ENCODE results near the gene MAP3K5. TPM values are rescaled to one million over a fixed set of nuclear protein-coding genes. Genes with fewer than 3 reads are reported as not detected.

Gene MAP3K5
- total RNA-seq, 1 experiment from 2014 or later = 2.1 TPM

DNA sequence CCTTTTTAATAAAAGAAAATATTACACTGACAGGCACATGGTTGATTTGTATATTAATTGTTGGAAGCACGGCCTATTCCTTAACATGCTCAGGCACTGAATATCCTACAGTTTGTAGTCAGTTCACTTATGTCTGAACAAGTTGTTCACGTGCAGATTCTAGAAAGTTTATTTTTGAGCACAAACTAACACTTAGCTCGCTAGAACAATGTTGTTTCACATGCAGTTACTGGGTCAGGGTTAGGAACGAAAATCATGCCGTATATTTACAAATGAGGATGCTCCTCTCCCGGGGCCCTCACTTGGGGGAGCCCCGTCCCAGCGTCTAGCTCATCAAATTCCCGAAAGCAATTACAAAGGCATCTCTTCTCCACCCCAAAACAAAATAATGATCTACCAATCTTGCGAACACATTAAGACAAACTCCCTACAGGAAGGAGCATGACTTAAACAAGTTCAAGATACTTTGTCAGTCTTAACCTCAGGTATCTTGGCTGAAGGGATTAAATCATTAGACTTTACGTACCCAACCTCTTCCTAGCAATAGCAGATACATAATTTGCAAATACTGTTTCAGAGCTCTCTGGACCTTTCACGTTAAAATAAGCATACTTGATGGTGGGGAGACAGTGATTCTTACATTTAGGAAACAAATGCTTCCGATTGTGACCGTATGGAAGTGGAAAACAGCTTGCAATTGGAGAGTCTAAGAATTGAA lies 243.5 kb downstream of the MAP3K5 start:
- Histone ChIP-seq H3K9me3 (no peaks in the 10 kb centered on the region), H3K36me3 (ENCODE audit: control insufficient read depth, insufficient read depth, low read length) (no peaks in the 10 kb centered on the region), H3K27me3 (replicated peaks; ENCODE audit: control insufficient read depth, insufficient read depth, low read length) (no peaks in the 10 kb centered on the region), H3K4me1 (peaks cover 8% of the 10 kb centered on the region), H3K4me3 (ENCODE audit: low read depth, low read length) (peak overlapping the region; percentile 94)
- intact Hi-C loops (cut with micrococcal nuclease; ENCODE audit: unreplicated experiment) = loop anchor here (1.0 to 10.0 kb wide), 2 partner anchors 104 to 259 kb away; partner anchors contain the start of gene BCLAF1
- Mint-ChIP-seq H3K4me1 (ENCODE audit: low read depth, unreplicated experiment) (peaks cover 28% of the 10 kb centered on the region), H3K27ac (ENCODE audit: unreplicated experiment) (peak overlapping the region; percentile 81), H3K27me3 (ENCODE audit: insufficient read depth, unreplicated experiment) (no peaks in the 10 kb centered on the region), H3K36me3 (ENCODE audit: insufficient read depth, unreplicated experiment) (peaks cover 18% of the 10 kb centered on the region), H3K4me3 (ENCODE audit: unreplicated experiment) (peak overlapping the region; percentile 81), H3K9me3 (ENCODE audit: unreplicated experiment) (no peaks in the 10 kb centered on the region)
- CTCF ChIA-PET = no interaction called here
- BruUV-seq (replicated peaks) = no TSS peak
- DNase-seq = no peak
- TF ChIP-seq, protein P1, sequence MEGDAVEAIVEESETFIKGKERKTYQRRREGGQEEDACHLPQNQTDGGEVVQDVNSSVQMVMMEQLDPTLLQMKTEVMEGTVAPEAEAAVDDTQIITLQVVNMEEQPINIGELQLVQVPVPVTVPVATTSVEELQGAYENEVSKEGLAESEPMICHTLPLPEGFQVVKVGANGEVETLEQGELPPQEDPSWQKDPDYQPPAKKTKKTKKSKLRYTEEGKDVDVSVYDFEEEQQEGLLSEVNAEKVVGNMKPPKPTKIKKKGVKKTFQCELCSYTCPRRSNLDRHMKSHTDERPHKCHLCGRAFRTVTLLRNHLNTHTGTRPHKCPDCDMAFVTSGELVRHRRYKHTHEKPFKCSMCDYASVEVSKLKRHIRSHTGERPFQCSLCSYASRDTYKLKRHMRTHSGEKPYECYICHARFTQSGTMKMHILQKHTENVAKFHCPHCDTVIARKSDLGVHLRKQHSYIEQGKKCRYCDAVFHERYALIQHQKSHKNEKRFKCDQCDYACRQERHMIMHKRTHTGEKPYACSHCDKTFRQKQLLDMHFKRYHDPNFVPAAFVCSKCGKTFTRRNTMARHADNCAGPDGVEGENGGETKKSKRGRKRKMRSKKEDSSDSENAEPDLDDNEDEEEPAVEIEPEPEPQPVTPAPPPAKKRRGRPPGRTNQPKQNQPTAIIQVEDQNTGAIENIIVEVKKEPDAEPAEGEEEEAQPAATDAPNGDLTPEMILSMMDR (IDR thresholded peaks at IDR 0.05; ENCODE audit: insufficient read depth in 1 of 2, low read depth in 1 of 2, low read length in 1 of 2, severe bottlenecking in 1 of 2, unreplicated experiment in 1 of 2) = no peak
- POLR2A ChIA-PET = no interaction called here

DNA sequence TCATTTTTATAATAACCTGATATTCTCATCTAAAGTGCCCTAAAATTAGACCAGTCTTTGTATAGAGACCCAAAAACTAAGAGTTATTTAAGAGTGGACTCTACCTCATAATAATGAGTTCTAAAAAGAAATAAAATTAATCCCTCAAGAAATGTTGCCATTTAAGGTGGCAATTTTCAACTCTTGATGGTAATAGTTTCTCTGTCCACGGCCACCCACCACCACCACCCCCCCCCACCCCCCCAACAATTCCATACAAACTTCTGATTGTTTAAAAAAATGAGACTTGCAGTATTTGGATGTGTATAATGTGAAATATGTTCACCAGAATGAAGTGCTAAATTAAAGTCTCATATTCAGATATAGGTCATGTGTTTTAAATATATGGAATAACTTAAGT lies 244.4 kb downstream of the MAP3K5 start:
- H3K9me3 ChIP-seq = no peaks in the 10 kb centered on the region
- CTCF ChIA-PET = interaction anchor here (1.2 kb wide), 1 partner anchor 22 kb away, joined by 7 read pairs; no protein-coding TSS in a partner anchor
- DNase-seq = no peak
- intact Hi-C loops (cut with micrococcal nuclease; ENCODE audit: unreplicated experiment) = loop anchor here (1.0 to 10.0 kb wide), 2 partner anchors 103 to 231 kb away; no protein-coding TSS in a partner anchor
- Mint-ChIP-seq H3K36me3 (ENCODE audit: insufficient read depth, unreplicated experiment) (peaks cover 22% of the 10 kb centered on the region), H3K27me3 (ENCODE audit: insufficient read depth, unreplicated experiment) (no peaks in the 10 kb centered on the region), H3K9me3 (ENCODE audit: unreplicated experiment) (no peaks in the 10 kb centered on the region), H3K4me1 (ENCODE audit: low read depth, unreplicated experiment) (peaks cover 24% of the 10 kb centered on the region), H3K4me3 (ENCODE audit: unreplicated experiment) (no peak overlapping the region), H3K27ac (ENCODE audit: unreplicated experiment) (no peak overlapping the region)
- no TSS peak for BruUV-seq (replicated peaks)
- H3K36me3 ChIP-seq (ENCODE audit: control insufficient read depth, insufficient read depth, low read length) = no peaks in the 10 kb centered on the region
- TF ChIP-seq, protein P1 (IDR thresholded peaks at IDR 0.05; ENCODE audit: insufficient read depth in 1 of 2, low read depth in 1 of 2, low read length in 1 of 2, severe bottlenecking in 1 of 2, unreplicated experiment in 1 of 2) = no peak
- H3K4me1 ChIP-seq = peaks cover 8% of the 10 kb centered on the region
- H3K4me3 ChIP-seq (ENCODE audit: low read depth, low read length) = no peak overlapping the region
- POLR2A ChIA-PET = interaction anchor here (1.0 kb wide), 1 partner anchor 258 kb away, joined by 7 read pairs; the partner anchor contains the start of gene BCLAF1
- no peaks in the 10 kb centered on the region for H3K27me3 ChIP-seq (replicated peaks; ENCODE audit: control insufficient read depth, insufficient read depth, low read length)

DNA sequence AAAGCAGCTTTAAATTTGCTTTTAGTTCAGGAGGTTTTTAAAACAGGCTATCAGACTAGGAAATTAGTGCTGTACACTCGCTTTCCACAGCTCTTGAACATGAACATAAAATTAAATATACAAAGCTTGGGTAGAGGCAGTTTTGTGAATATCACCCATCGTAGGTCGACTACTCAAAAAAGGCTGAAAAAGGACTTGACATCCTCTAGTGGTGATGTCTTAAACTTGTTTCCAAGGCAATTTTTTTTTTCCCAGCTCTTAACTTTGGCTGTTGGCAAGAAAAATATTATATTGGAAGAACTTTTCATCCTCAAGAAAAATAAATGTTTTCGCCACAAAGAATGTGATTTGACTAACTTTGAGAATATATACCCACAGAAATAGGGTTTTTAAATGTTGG lies 244.9 kb downstream of the MAP3K5 start:
- no peak overlapping the region for H3K27ac Mint-ChIP-seq (ENCODE audit: unreplicated experiment)
- H3K36me3 Mint-ChIP-seq (ENCODE audit: insufficient read depth, unreplicated experiment) = peaks cover 20% of the 10 kb centered on the region
- ChIA-PET CTCF (interaction anchor here (1.2 kb wide), 1 partner anchor 21 kb away, joined by 7 read pairs; no protein-coding TSS in a partner anchor), POLR2A (interaction anchor here (1.0 kb wide), 1 partner anchor 257 kb away, joined by 7 read pairs; the partner anchor contains the start of gene BCLAF1)
- TF ChIP-seq, protein P1 (IDR thresholded peaks at IDR 0.05; ENCODE audit: insufficient read depth in 1 of 2, low read depth in 1 of 2, low read length in 1 of 2, severe bottlenecking in 1 of 2, unreplicated experiment in 1 of 2) = peak; percentile 46 to 70
- peaks cover 19% of the 10 kb centered on the region for H3K4me1 Mint-ChIP-seq (ENCODE audit: low read depth, unreplicated experiment)
- Histone ChIP-seq H3K4me1 (peaks cover 8% of the 10 kb centered on the region), H3K27me3 (replicated peaks; ENCODE audit: control insufficient read depth, insufficient read depth, low read length) (no peaks in the 10 kb centered on the region), H3K9me3 (no peaks in the 10 kb centered on the region), H3K36me3 (ENCODE audit: control insufficient read depth, insufficient read depth, low read length) (no peaks in the 10 kb centered on the region), H3K4me3 (ENCODE audit: low read depth, low read length) (no peak overlapping the region)
- H3K27me3 Mint-ChIP-seq (ENCODE audit: insufficient read depth, unreplicated experiment) = no peaks in the 10 kb centered on the region
- DNase-seq = peak in 1 of 2 experiments; percentile 30
- BruUV-seq (replicated peaks) = no TSS peak
- intact Hi-C loops (cut with micrococcal nuclease; ENCODE audit: unreplicated experiment) = loop anchor here (1.0 to 10.0 kb wide), 2 partner anchors 103 to 230 kb away; no protein-coding TSS in a partner anchor
- no peak overlapping the region for H3K4me3 Mint-ChIP-seq (ENCODE audit: unreplicated experiment)
- no peaks in the 10 kb centered on the region for H3K9me3 Mint-ChIP-seq (ENCODE audit: unreplicated experiment)
